ENCODE measurements around the gene ZNF396. TPM values are rescaled to one million over a fixed set of nuclear protein-coding genes. Genes with fewer than 3 reads are reported as not detected.
A peak's percentile ranks its signal among the peaks of the same experiment; 100 is the strongest.

Gene ZNF396
- 2.9 and 3.6 TPM in 2 replicates for total RNA-seq
- long read RNA-seq, transcript ZNF396-206 (4 exons, 2,752 nt), result major isoform, 7 of 10 reads
- long read RNA-seq, partial matches to known transcripts, result 1 of 10 reads
- long read RNA-seq, other reads (novel, unspliced or antisense), result 1 of 10 reads

- peak within 1 kb of the TSS; percentile 90 for H3K4me3 Mint-ChIP-seq
- no peak within 1 kb of the TSS for H3K27ac Mint-ChIP-seq (ENCODE audit: unreplicated experiment)
- H3K36me3 Mint-ChIP-seq (ENCODE audit: low read depth), result no peaks in the 10 kb centered on the region
- DNase-seq (ENCODE audit: low read depth, low spot score), result peak; percentile 63
- no peaks in the 10 kb centered on the region for H3K9me3 Mint-ChIP-seq
- TF ChIP-seq CTCF (conservative IDR thresholded peaks at IDR 0.05), result no peak
- H3K27me3 Mint-ChIP-seq (ENCODE audit: low read depth), result peaks cover 26% of the 10 kb centered on the region
- peaks cover 11% of the 10 kb centered on the region for H3K4me1 Mint-ChIP-seq
These were observed at the start of gene ZNF396 for GRCh38 chr18:35376742-35377695. TSS of gene ZNF396 (minus strand) at chr18:35377337. CDS start at chr18:35374292, 3,045 bp downstream.

- no peak overlapping the region for H3K27ac Mint-ChIP-seq (ENCODE audit: unreplicated experiment)
- no peak overlapping the region for H3K4me3 Mint-ChIP-seq
- H3K36me3 Mint-ChIP-seq (ENCODE audit: low read depth), result no peaks in the 10 kb centered on the region
- H3K27me3 Mint-ChIP-seq (ENCODE audit: low read depth), result no peaks in the 10 kb centered on the region
- no peak for TF ChIP-seq CTCF (conservative IDR thresholded peaks at IDR 0.05)
- no peaks in the 10 kb centered on the region for H3K4me1 Mint-ChIP-seq
- no peak for DNase-seq (ENCODE audit: low read depth, low spot score)
- no peaks in the 10 kb centered on the region for H3K9me3 Mint-ChIP-seq
These were observed 49.6 kb upstream of the ZNF396 start for GRCh38 chr18:35426786-35427185.

GRCh38 chr18:35424356-35424755, 47.2 kb upstream of the ZNF396 start:
- Mint-ChIP-seq H3K27me3 (ENCODE audit: low read depth) (no peaks in the 10 kb centered on the region), H3K4me3 (no peak overlapping the region), H3K27ac (ENCODE audit: unreplicated experiment) (no peak overlapping the region), H3K4me1 (no peaks in the 10 kb centered on the region), H3K36me3 (ENCODE audit: low read depth) (no peaks in the 10 kb centered on the region), H3K9me3 (no peaks in the 10 kb centered on the region)
- TF ChIP-seq CTCF (conservative IDR thresholded peaks at IDR 0.05), result no peak
- DNase-seq (ENCODE audit: low read depth, low spot score), result no peak

- no peak overlapping the region for H3K4me3 Mint-ChIP-seq
- H3K9me3 Mint-ChIP-seq, result peaks cover 5% of the 10 kb centered on the region
- H3K27ac Mint-ChIP-seq (ENCODE audit: unreplicated experiment), result peak overlapping the region; percentile 81
- H3K4me1 Mint-ChIP-seq, result no peaks in the 10 kb centered on the region
- no peaks in the 10 kb centered on the region for H3K27me3 Mint-ChIP-seq (ENCODE audit: low read depth)
- TF ChIP-seq CTCF (conservative IDR thresholded peaks at IDR 0.05), result no peak
- no peak for DNase-seq (ENCODE audit: low read depth, low spot score)
- peaks cover 2% of the 10 kb centered on the region for H3K36me3 Mint-ChIP-seq (ENCODE audit: low read depth)
These were observed 45.1 kb upstream of the ZNF396 start for GRCh38 chr18:35422237-35422636.

- Mint-ChIP-seq H3K9me3 (peaks cover 7% of the 10 kb centered on the region), H3K27me3 (ENCODE audit: low read depth) (no peaks in the 10 kb centered on the region), H3K36me3 (ENCODE audit: low read depth) (peaks cover 2% of the 10 kb centered on the region), H3K27ac (ENCODE audit: unreplicated experiment) (no peak overlapping the region), H3K4me1 (no peaks in the 10 kb centered on the region), H3K4me3 (no peak overlapping the region)
- TF ChIP-seq CTCF (conservative IDR thresholded peaks at IDR 0.05), result no peak
- no peak for DNase-seq (ENCODE audit: low read depth, low spot score)
These were observed 41.5 kb upstream of the ZNF396 start for GRCh38 chr18:35418610-35419009.
